Chondrocyte (in vitro differentiated cells): ENCODE results near the gene PAX6. TPM values are rescaled to one million over a fixed set of nuclear protein-coding genes. Genes with fewer than 3 reads are reported as not detected.
A peak's percentile ranks its signal among the peaks of the same experiment; 100 is the strongest.

Experiments used
- DNase-seq: peaks from one replicate; pipeline ENCODE4 v3.0.0; 2021; ENCODE audit warnings: mixed read lengths, low spot score
- H3K27ac Mint-ChIP-seq: one replicate; pipeline ENCODE4 v1.8.0; 2021; ENCODE audit warnings: mild to moderate bottlenecking, moderate library complexity, mixed read lengths; ENCODE audit not compliant: unreplicated experiment
- H3K27me3 Mint-ChIP-seq: 2 replicates; pipeline ENCODE4 v1.8.0; 2021; ENCODE audit warnings: low read depth, mixed read lengths
- H3K36me3 Mint-ChIP-seq: 2 replicates; pipeline ENCODE4 v1.8.0; 2021; ENCODE audit warnings: low read depth, mixed read lengths
- H3K4me1 Mint-ChIP-seq: 2 replicates; pipeline ENCODE4 v1.8.0; 2021; ENCODE audit warnings: low read depth, mild to moderate bottlenecking, mixed read lengths
- H3K4me3 Mint-ChIP-seq: one replicate; pipeline ENCODE4 v1.8.0; 2021; ENCODE audit warnings: mild to moderate bottlenecking, moderate library complexity, mixed read lengths; ENCODE audit not compliant: unreplicated experiment
- H3K9me3 Mint-ChIP-seq: 2 replicates; pipeline ENCODE4 v1.8.0; 2021; ENCODE audit warnings: low read depth, mixed read lengths
- total RNA-seq: library from RNA; stranded (reverse); gene quantifications from 3 replicates; pipeline ENCODE4 v1.2.1, GENCODE V29; 2021
- TF ChIP-seq, protein P1 (sequence below): fragments of 200-600 bp; sonication (generic); IDR thresholded peaks from 2 replicates; pipeline ENCODE4 v1.5.0; 2021; ENCODE audit warnings: antibody characterized with exemption, mild to moderate bottlenecking, moderate library complexity

The PAX6 gene
- total RNA-seq, 1 donor from 2014 or later = not detected

DNA sequence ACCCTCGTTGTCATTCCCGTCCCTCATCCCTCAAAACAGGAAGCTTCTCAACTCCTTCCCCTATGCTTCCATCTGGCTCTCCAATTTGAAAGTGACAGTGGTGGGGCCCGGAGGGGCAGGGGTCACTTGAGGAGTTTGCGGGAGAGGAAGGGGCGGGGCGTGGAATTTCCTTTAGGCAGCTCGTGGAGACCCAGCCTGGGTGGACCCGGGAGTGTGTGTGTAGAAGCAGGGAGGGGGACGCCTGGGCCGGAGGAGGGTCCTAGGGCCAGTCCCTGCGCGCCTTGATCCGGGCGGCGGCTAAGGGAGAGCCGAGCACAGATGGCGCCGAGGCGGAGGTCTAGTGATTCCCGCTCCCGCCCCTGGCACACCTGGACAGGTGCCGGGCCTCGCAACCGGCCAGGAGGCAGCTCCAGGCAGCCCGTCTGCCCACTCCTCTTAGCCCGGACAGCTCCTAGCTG lies 7.8 kb upstream of the PAX6 start:
- H3K27me3 Mint-ChIP-seq = peaks cover 77% of the 10 kb centered on the region
- peaks cover 18% of the 10 kb centered on the region for H3K4me1 Mint-ChIP-seq
- TF ChIP-seq, protein P1, sequence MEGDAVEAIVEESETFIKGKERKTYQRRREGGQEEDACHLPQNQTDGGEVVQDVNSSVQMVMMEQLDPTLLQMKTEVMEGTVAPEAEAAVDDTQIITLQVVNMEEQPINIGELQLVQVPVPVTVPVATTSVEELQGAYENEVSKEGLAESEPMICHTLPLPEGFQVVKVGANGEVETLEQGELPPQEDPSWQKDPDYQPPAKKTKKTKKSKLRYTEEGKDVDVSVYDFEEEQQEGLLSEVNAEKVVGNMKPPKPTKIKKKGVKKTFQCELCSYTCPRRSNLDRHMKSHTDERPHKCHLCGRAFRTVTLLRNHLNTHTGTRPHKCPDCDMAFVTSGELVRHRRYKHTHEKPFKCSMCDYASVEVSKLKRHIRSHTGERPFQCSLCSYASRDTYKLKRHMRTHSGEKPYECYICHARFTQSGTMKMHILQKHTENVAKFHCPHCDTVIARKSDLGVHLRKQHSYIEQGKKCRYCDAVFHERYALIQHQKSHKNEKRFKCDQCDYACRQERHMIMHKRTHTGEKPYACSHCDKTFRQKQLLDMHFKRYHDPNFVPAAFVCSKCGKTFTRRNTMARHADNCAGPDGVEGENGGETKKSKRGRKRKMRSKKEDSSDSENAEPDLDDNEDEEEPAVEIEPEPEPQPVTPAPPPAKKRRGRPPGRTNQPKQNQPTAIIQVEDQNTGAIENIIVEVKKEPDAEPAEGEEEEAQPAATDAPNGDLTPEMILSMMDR = no peak
- peaks cover 4% of the 10 kb centered on the region for H3K36me3 Mint-ChIP-seq
- no peak overlapping the region for H3K4me3 Mint-ChIP-seq
- H3K27ac Mint-ChIP-seq = no peak overlapping the region
- no peaks in the 10 kb centered on the region for H3K9me3 Mint-ChIP-seq
- no peak for DNase-seq

DNA sequence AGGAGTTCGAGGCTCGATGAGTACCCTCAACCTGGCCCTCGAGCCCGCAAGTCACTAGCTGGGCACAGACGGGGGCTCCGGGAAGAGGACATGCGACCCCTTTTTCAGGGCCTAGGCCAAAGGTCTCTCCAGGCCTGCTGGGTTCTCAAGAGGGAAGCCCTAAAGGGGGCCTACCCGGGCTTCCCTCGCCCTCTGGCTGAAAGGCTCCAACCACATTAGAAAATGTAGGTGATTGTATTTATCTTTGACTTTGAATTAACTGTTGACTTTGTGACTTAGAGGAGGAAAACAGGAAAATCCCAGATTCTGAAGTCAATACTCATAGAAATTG lies 7.3 kb upstream of the PAX6 start:
- peaks cover 18% of the 10 kb centered on the region for H3K4me1 Mint-ChIP-seq
- H3K36me3 Mint-ChIP-seq = peaks cover 4% of the 10 kb centered on the region
- H3K27ac Mint-ChIP-seq = no peak overlapping the region
- TF ChIP-seq, protein P1 = no peak
- no peaks in the 10 kb centered on the region for H3K9me3 Mint-ChIP-seq
- peaks cover 76% of the 10 kb centered on the region for H3K27me3 Mint-ChIP-seq
- DNase-seq = no peak
- no peak overlapping the region for H3K4me3 Mint-ChIP-seq

GRCh38 chr11:31817621-31818424 lies 6.7 kb upstream of the PAX6 start:
- DNase-seq = no peak
- H3K4me1 Mint-ChIP-seq = peaks cover 18% of the 10 kb centered on the region

DNA sequence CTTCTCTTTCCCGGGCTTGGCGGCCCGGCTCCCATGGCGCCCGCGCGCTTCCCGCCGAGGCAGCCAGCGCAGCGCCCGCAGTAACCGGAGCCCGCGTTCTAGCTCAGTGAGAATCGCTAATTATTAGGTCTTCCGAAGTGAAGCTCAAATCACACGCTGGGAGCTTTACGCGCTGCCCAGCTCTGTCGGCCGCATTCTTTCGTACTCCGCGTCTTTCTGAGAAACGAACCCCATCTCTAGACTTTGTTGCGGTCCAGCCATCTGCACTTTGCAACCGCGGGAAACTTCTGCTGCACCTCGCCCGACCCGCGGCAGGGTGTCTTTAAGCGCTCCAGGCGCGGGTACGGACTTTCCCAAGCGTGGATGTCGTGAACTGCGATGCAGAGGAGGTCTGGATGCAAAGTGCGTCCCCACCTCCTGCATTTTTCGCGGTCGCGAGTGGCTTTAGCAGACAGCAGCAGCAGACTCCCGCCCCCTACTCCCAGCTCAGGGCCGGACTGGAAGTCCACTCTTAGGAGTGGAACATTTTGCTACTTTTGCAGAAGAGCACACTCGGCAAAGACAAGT lies 6.0 kb upstream of the PAX6 start:
- Mint-ChIP-seq H3K4me1 (peaks cover 23% of the 10 kb centered on the region), H3K4me3 (peak overlapping the region; percentile 41), H3K36me3 (no peaks in the 10 kb centered on the region), H3K27ac (no peak overlapping the region), H3K27me3 (peaks cover 71% of the 10 kb centered on the region), H3K9me3 (no peaks in the 10 kb centered on the region)
- DNase-seq = no peak
- TF ChIP-seq, protein P1 = no peak

More at GRCh38 chr11:31817621-31818424, 6.7 kb upstream of the PAX6 start:
- H3K9me3 Mint-ChIP-seq = no peaks in the 10 kb centered on the region
- H3K36me3 Mint-ChIP-seq = peaks cover under 1% of the 10 kb centered on the region
- H3K27ac Mint-ChIP-seq = no peak overlapping the region
- H3K4me3 Mint-ChIP-seq = no peak overlapping the region
- H3K27me3 Mint-ChIP-seq = peaks cover 72% of the 10 kb centered on the region
- TF ChIP-seq, protein P1 = no peak

DNA sequence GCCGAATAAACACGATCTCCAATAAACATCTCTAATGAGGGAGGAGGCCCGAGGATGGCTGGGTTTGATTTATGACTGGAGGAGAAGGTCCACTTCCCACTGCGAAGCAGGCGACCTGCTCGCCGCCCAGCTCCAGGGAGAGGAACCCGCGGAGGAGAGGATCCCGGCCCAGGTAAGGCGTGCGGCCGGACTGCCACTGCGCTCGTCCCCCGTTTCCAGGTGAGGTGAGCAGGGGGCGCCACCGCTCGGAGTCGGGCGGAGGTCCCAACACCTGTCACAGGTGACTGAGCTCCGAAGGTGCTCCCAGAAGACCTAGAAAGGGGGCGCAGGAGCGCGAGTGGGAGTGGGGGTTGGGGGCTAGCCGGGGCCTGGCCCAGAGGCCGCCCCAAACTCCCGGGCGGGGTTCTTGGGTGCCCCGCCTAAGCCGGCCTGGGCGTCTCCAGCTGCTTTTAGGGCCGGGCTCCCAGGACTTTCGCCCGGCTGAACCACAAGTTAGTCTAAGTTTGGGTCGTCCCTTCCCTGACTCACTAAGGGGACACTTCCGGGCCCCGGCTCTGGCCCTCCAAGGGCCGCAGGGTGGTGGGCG lies 5.4 kb upstream of the PAX6 start:
- Mint-ChIP-seq H3K36me3 (no peaks in the 10 kb centered on the region), H3K4me1 (peaks cover 27% of the 10 kb centered on the region), H3K4me3 (peak overlapping the region; percentile 54), H3K27me3 (peaks cover 70% of the 10 kb centered on the region), H3K9me3 (no peaks in the 10 kb centered on the region), H3K27ac (no peak overlapping the region)
- no peak for DNase-seq
- TF ChIP-seq, protein P1 = no peak
